ENCODE data around the gene RNF150.
"Not testable (repeated sequence)": the region's sequence is repeated elsewhere in the genome, so short reads cannot be mapped to it uniquely, and the experiment has no call there.

RNF150 gene

GRCh38 chr4:140857111-140857510 lies 276.2 kb downstream of the RNF150 start:
- DNase-seq: no peak

DNA sequence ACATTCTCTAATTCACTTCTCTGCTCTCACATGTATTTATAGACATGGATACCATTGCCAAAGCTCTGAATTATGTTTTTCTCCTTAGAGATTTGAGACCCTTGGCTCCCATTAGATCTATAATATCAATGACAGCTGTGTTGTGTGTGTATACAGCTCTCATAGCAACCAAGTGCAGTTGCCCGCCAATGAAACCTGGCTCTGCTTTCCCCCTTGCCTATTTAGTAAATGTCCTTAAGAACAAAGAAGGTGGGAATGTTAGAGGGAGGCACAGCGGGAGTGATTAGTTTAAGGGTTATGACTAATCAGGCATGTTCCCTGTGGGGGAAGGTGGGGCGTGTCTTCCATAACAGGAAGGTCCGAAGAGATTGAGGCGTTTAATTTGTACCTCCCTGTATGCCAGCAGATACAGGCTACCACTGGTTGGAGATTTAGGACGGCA lies 276.6 kb downstream of the RNF150 start:
- no peak for DNase-seq

DNA sequence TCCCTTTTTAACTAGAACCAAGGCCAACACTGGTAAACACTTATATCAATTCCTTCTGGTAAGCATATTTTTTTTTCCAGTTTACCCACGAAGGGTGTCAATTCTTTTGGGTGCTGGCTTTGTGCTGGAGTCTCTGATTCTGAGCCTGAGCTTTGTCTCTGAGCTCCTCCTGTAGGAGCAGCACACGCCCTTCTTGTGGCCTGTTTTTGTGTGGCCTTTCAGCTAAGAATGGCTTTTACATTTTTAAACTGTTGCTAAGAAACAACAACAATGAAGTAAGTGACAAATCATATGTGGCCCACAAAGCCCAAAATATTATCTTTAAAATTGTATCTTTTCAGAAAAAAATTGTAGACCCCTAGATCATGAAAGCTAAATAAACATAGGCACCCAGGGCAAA lies 279.1 kb downstream of the RNF150 start:
- DNase-seq: no peak

GRCh38 chr4:140851804-140852203 lies 281.5 kb downstream of the RNF150 start:
- DNase-seq: no peak

GRCh38 chr4:140851032-140851636 lies 282.1 kb downstream of the RNF150 start:
- no peak for DNase-seq

- no peak for DNase-seq
These were observed 283.7 kb downstream of the RNF150 start for GRCh38 chr4:140849526-140849925.

GRCh38 chr4:140846736-140847135 lies 286.5 kb downstream of the RNF150 start:
- no peak for DNase-seq

- DNase-seq: no peak
These were observed 289.2 kb downstream of the RNF150 start for GRCh38 chr4:140844061-140844460.

DNA sequence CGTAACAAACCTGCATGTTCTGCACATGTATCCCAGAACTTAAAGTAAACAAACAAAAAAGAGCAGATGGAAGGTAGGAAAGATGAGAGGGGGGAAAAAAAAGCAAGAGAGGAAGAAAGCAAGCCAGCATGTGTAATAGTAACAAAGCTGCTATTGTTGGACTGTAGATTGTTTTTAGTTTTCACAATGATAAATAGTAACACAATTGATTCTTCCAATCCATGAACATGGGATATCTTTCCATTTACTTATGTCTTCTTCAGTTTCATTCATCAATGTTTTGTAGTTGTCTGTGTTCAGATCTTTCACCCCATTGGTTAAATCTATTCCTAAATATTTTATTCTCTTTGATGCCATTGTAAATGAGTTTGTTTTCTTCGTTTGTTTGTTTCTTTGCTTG lies 292.1 kb downstream of the RNF150 start:
- no peak for DNase-seq

DNA sequence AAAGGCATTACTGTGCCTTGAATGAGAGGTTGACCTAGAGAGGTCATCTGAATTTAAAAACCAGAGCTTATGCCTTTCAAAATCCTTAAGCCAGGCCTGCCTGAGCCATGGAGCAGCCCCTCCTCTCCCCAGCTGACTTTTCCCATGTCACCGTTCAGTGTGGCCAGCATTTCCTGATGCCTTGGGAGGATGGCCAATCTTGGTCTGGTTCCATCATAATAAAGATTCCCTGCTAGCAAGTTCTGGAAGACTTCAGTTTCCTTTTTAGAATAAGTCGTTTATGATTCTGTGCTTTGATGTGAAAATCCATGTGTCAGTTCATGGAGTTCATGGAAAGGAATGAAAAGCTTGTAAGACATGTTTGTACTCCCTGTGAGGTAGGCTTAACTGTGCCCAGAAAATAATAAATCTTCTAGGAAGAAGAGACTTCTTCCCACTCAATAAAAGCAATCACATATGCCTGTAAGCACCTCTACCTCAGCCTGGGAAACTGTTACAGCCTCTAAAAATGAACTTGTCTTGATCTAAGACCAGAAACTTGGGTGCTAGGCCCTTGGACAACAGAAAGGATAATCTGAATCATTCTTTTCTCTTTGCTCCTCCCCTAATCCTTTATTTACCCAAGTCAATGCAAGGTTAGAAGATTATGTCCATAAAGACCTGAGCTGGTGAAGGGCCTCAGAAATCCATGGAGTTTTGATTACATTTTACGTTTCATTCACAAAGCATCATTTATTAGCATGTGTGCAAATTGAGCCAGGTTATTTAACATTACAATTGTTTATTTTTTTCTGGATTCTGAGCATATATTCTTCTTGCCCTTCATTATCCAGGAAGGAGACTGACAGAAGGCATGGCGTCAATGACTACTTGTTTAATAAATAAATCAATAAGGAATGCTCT lies 293.1 kb downstream of the RNF150 start:
- no peak for DNase-seq

DNA sequence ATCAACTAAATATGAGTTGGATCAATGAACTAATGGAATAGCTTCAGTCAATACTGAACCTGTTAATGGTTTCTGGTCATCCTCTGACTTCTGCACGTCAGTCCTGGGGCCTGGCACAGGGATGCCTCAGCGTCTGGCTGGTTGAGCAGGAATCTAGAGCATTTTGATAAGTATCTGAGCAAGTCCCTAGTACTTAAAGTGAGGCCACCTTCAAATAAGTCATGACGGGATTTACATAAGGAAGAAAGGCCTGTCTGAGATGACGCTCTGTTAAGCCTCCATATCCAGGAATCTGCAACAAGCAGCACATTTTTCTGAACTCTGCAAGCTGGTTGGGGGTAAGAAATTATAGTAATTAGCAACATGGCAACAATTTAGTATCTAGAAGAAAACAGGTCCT lies 293.9 kb downstream of the RNF150 start:
- no peak for DNase-seq

DNA sequence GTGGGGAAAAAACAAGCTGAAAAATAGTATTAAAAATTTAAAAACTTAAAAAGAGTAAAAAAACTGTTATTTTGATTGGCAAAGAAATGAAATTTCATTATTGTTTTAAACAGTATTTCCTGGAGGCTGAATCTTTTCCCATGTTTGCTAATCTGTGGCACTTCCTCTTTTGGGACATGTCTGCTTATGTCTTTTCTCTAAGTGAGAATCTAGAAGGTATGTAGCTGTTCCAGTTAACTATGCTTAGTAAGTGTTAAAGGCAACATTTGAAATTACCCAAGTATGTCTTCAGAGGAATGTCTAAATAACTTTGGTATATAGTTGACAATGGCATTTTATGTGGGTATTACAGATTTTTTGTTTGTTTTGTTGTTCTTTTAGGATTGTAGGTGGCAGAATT lies 295.5 kb downstream of the RNF150 start:
- DNase-seq: no peak

DNA sequence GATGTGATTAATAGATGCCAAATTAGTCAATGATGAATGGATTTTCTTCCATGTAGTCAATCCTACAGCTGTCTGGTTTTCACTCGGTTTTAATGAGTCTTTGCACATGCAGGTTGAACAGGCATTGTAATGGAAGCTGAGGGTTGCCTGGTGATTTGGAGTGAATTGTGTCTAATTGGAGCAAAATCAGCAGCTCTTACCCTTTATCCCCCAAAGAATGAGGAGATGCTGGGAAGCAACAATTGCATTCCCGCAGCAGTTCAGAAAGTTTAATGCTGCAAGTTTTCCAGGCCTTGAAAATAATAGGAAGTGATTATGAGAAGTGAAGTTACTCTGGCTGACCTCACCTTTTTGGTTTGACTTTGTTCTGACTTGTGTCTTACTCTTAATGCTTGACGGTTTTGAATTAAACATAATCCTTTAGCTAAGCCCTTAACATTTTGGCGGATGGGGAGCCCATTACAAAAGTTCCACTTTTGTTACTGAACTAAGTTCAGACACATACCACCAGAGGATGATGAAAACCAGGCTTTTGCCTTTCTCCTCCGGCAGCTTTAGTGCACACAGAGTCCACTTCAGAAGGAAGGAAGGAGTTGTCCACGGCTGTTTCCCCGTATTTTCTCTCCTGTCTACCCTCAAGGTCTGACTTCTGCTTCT lies 298.3 kb downstream of the RNF150 start:
- no peak for DNase-seq

- DNase-seq: no peak
These were observed 300.0 kb downstream of the RNF150 start for GRCh38 chr4:140833280-140833679.

GRCh38 chr4:140829825-140830224 lies 303.4 kb downstream of the RNF150 start:
- DNase-seq: no peak

GRCh38 chr4:140826701-140827027 lies 306.6 kb downstream of the RNF150 start:
- no peak for DNase-seq

DNA sequence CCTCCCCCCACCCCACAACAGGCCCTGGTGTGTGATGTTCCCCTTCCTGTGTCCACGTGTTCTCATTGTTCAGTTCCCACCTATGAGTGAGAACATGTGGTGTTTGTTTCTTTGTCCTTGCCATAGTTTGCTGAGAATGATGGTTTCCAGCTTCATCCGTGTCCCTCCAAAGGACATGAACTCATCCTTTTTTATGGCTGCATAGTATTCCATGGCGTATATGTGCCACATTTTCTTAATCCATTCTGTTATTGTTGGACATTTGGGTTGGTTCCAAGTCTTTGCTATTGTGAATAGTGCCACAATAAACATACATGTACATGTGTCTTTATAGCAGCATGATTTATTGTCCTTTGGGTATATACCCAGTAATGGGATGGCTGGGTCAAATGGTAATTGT lies 312.7 kb downstream of the RNF150 start:
- DNase-seq: not testable (repeated sequence)

DNA sequence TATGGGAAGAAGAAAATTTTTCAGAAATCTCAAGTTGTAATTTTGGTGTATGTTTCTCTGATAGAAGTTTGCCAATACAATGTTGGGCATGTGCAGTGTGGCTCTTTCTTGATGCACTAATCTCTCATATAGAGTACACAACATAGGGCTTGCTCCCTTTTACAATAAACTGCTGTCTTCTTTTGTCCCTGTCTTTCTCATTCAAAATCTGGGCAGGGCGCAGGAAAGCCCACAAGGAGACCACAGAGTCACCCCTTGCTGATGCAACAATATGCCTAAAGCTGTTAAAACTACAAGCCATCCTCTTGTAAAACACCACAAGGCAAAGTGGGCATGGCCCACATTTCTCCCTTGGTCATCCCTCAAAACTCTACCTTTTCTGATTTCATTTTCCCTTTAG lies 313.7 kb downstream of the RNF150 start:
- no peak for DNase-seq

DNA sequence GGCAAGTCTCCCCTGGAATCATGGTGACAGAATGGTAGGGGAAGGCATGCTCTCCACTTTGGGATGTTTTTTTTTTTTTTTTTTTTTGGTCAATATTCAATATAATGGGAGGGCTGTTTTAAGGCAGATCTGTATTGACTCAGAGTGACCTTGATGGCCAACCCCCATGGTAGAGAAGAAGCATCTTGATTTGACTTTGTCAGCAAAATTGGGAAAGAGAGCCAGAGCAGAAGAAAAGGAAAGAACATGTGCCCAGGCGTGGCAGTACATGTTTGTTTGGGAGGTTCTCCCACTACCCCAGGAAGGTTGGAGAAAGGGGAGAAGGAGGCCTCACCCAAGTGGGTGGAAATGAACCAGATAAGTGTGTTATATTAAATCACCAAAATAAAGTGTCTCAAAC lies 314.8 kb downstream of the RNF150 start:
- no peak for DNase-seq

GRCh38 chr4:140816806-140817510 lies 316.3 kb downstream of the RNF150 start:
- DNase-seq: no peak

DNA sequence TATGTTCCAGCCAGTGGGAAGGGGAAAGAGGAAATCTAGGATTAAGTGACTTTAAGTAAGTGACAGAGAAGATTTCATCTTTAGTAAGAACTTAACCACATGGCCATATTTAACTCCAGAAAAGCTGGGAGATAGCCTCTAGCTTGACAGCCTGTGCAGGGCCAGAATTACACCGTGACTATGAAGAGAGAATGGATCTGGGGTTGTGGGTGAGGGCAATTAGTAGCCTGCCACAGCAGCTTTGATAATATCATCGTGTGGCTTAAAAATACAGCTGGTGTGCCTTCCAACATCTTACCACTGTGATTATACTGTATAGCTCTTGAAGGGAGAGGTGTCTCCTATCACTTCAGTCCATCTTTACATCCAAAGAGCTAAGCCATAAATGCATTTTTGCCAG lies 319.5 kb downstream of the RNF150 start:
- DNase-seq: no peak

- DNase-seq: no peak
These were observed 320.4 kb downstream of the RNF150 start for GRCh38 chr4:140812916-140813315.

- no peak for DNase-seq
These were observed 321.8 kb downstream of the RNF150 start for GRCh38 chr4:140811429-140811828.

Measured in stimulated activated CD4-positive, alpha-beta T cell treated with anti-CD3 and anti-CD28 coated beads, Interleukin-4, amount 100 ng/mL, for 4 hours (primary cell).